ENCODE measurements around the gene MAS1L.

MAS1L gene

GRCh38 chr6:29510202-29510601 lies 22.4 kb upstream of the MAS1L start:
- Histone ChIP-seq H3K9me3 (ENCODE audit: control insufficient read depth, low read length) (peaks cover 2% of the 10 kb centered on the region), H3K27ac (ENCODE audit: low read length, poor library complexity, severe bottlenecking) (no peak overlapping the region), H3K4me1 (ENCODE audit: control insufficient read depth, insufficient read depth, low read depth, low read length) (peaks cover 1% of the 10 kb centered on the region), H3K79me1 (replicated peaks; ENCODE audit: low read length, poor library complexity, severe bottlenecking) (no peaks in the 10 kb centered on the region), H2AFZ (ENCODE audit: low read depth, low read length) (no peak overlapping the region), H3K18ac (ENCODE audit: low read depth in 1 of 2, low read length in 2 of 2) (no peak overlapping the region), H3K23ac (ENCODE audit: low read length in 2 of 2) (no peak overlapping the region), H2BK12ac (ENCODE audit: low read length in 2 of 2) (no peak overlapping the region), H3K9ac (ENCODE audit: low read length) (no peak overlapping the region), H3K27me3 (ENCODE audit: control insufficient read depth in 1 of 2, insufficient read depth in 1 of 2, low read length in 2 of 2) (peaks cover 0 to 3% of the 10 kb centered on the region in 2 experiments), H3K14ac (ENCODE audit: low read length in 2 of 2) (no peak overlapping the region), H2BK120ac (ENCODE audit: low read depth, low read length) (no peak overlapping the region), H3K36me3 (ENCODE audit: control insufficient read depth in 1 of 2, insufficient read depth in 2 of 2, low read depth in 1 of 2, low read length in 2 of 2) (no peaks in the 10 kb centered on the region), H2BK15ac (ENCODE audit: low read depth, poor library complexity, severe bottlenecking) (no peak overlapping the region), H2BK5ac (ENCODE audit: low read depth, low read length, poor library complexity, severe bottlenecking) (no peak overlapping the region), H2AK5ac (ENCODE audit: low read length, severe bottlenecking) (no peak overlapping the region), H3K4ac (ENCODE audit: low read depth in 1 of 2, low read length in 2 of 2) (no peak overlapping the region), H4K91ac (ENCODE audit: low read length) (no peak overlapping the region), H4K8ac (ENCODE audit: low read length) (no peak overlapping the region), H3K4me2 (ENCODE audit: low read length, poor library complexity, severe bottlenecking) (no peak overlapping the region), H3K4me3 (ENCODE audit: insufficient read depth in 1 of 2, low read depth in 1 of 2, low read length in 2 of 2) (no peak overlapping the region)
- no peak for DNase-seq
- 78% methylated on average over 2 of the region's 4 CpGs for WGBS

- Histone ChIP-seq H3K4ac (ENCODE audit: low read depth in 1 of 2, low read length in 2 of 2) (no peak overlapping the region), H3K18ac (ENCODE audit: low read depth in 1 of 2, low read length in 2 of 2) (no peak overlapping the region), H3K4me1 (ENCODE audit: control insufficient read depth, insufficient read depth, low read depth, low read length) (peaks cover 1% of the 10 kb centered on the region), H2BK5ac (ENCODE audit: low read depth, low read length, poor library complexity, severe bottlenecking) (no peak overlapping the region), H3K23ac (ENCODE audit: low read length in 2 of 2) (no peak overlapping the region), H2BK12ac (ENCODE audit: low read length in 2 of 2) (no peak overlapping the region), H3K9ac (ENCODE audit: low read length) (no peak overlapping the region), H2BK15ac (ENCODE audit: low read depth, poor library complexity, severe bottlenecking) (no peak overlapping the region), H3K27ac (ENCODE audit: low read length, poor library complexity, severe bottlenecking) (no peak overlapping the region), H3K36me3 (ENCODE audit: control insufficient read depth in 1 of 2, insufficient read depth in 2 of 2, low read depth in 1 of 2, low read length in 2 of 2) (no peaks in the 10 kb centered on the region), H3K79me1 (replicated peaks; ENCODE audit: low read length, poor library complexity, severe bottlenecking) (no peaks in the 10 kb centered on the region), H3K14ac (ENCODE audit: low read length in 2 of 2) (no peak overlapping the region), H2AFZ (ENCODE audit: low read depth, low read length) (no peak overlapping the region), H2BK120ac (ENCODE audit: low read depth, low read length) (no peak overlapping the region), H3K27me3 (ENCODE audit: control insufficient read depth in 1 of 2, insufficient read depth in 1 of 2, low read length in 2 of 2) (peaks cover 0 to 3% of the 10 kb centered on the region in 2 experiments), H3K9me3 (ENCODE audit: control insufficient read depth, low read length) (peaks cover 2% of the 10 kb centered on the region), H3K4me3 (ENCODE audit: insufficient read depth in 1 of 2, low read depth in 1 of 2, low read length in 2 of 2) (no peak overlapping the region), H3K4me2 (ENCODE audit: low read length, poor library complexity, severe bottlenecking) (no peak overlapping the region), H2AK5ac (ENCODE audit: low read length, severe bottlenecking) (no peak overlapping the region), H4K8ac (ENCODE audit: low read length) (no peak overlapping the region), H4K91ac (ENCODE audit: low read length) (no peak overlapping the region)
- no peak for DNase-seq
- WGBS: 77% methylated on average over 9 of the region's 9 CpGs
Measured at GRCh38 chr6:29509711-29510110, 22.0 kb upstream of the MAS1L start.

DNA sequence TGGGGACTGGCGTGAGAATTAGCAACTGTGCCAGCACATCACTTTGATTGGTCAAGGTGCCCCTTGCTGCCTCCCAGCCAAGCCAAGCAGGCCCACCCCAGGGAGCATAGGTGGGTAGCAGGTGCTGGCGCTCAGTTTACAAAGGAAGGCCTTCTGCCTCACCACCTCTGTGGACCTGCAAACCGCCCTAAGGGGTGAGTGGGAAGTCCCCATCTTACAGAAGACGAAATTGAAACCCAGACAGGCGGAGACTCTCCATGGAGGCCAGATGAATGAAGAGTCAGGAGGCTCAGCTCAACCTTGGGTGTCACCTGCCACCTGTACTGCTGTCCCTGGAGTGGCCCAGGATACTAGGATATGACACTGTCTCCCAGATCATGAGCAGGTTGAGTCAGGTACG lies 21.5 kb upstream of the MAS1L start:
- Histone ChIP-seq H2BK12ac (ENCODE audit: low read length in 2 of 2) (no peak overlapping the region), H3K4me1 (ENCODE audit: control insufficient read depth, insufficient read depth, low read depth, low read length) (peaks cover 1% of the 10 kb centered on the region), H4K91ac (ENCODE audit: low read length) (no peak overlapping the region), H3K79me1 (replicated peaks; ENCODE audit: low read length, poor library complexity, severe bottlenecking) (no peaks in the 10 kb centered on the region), H2AFZ (ENCODE audit: low read depth, low read length) (no peak overlapping the region), H3K9me3 (ENCODE audit: control insufficient read depth, low read length) (peaks cover 2% of the 10 kb centered on the region), H2BK120ac (ENCODE audit: low read depth, low read length) (no peak overlapping the region), H3K27ac (ENCODE audit: low read length, poor library complexity, severe bottlenecking) (no peak overlapping the region), H3K4me3 (ENCODE audit: insufficient read depth in 1 of 2, low read depth in 1 of 2, low read length in 2 of 2) (no peak overlapping the region), H3K27me3 (ENCODE audit: control insufficient read depth in 1 of 2, insufficient read depth in 1 of 2, low read length in 2 of 2) (peaks cover 0 to 3% of the 10 kb centered on the region in 2 experiments), H3K9ac (ENCODE audit: low read length) (no peak overlapping the region), H3K4ac (ENCODE audit: low read depth in 1 of 2, low read length in 2 of 2) (no peak overlapping the region), H3K23ac (ENCODE audit: low read length in 2 of 2) (no peak overlapping the region), H3K18ac (ENCODE audit: low read depth in 1 of 2, low read length in 2 of 2) (no peak overlapping the region), H2BK15ac (ENCODE audit: low read depth, poor library complexity, severe bottlenecking) (no peak overlapping the region), H3K4me2 (ENCODE audit: low read length, poor library complexity, severe bottlenecking) (no peak overlapping the region), H2AK5ac (ENCODE audit: low read length, severe bottlenecking) (no peak overlapping the region), H4K8ac (ENCODE audit: low read length) (no peak overlapping the region), H3K14ac (ENCODE audit: low read length in 2 of 2) (no peak overlapping the region), H3K36me3 (ENCODE audit: control insufficient read depth in 1 of 2, insufficient read depth in 2 of 2, low read depth in 1 of 2, low read length in 2 of 2) (no peaks in the 10 kb centered on the region), H2BK5ac (ENCODE audit: low read depth, low read length, poor library complexity, severe bottlenecking) (no peak overlapping the region)
- WGBS: 65% methylated on average over 6 of the region's 6 CpGs
- no peak for DNase-seq

DNA sequence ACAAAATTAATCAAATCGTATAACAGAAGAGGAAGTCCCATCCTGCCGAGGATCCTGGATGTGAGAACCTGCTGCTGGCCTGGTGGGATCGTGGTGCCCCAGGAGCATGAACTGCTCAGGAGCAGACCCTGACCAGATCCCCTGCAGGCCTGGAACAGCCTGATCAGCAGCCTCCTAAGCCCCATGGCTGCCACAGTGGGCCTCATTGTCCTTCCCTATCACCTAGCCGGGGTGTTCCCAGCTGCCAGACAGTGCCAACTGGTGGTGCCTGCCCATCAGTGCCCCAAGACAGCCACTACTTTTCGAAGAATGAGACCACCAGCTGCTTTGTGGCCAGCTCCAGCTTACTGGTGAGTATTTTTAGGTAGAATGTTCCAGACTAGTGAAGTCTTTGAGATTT lies 19.6 kb upstream of the MAS1L start:
- H3K4ac ChIP-seq (ENCODE audit: low read depth in 1 of 2, low read length in 2 of 2): no peak overlapping the region
- WGBS: 67% methylated on average over 5 of the region's 5 CpGs

More for the DNA sequence above, 19.6 kb upstream of the MAS1L start:
- no peak overlapping the region for H3K18ac ChIP-seq (ENCODE audit: low read depth in 1 of 2, low read length in 2 of 2)
- H3K9me3 ChIP-seq (ENCODE audit: control insufficient read depth, low read length): no peaks in the 10 kb centered on the region
- H3K14ac ChIP-seq (ENCODE audit: low read length in 2 of 2): no peak overlapping the region
- H3K4me2 ChIP-seq (ENCODE audit: low read length, poor library complexity, severe bottlenecking): no peak overlapping the region
- no peaks in the 10 kb centered on the region for H3K79me1 ChIP-seq (replicated peaks; ENCODE audit: low read length, poor library complexity, severe bottlenecking)
- peaks cover 3% of the 10 kb centered on the region for H3K4me1 ChIP-seq (ENCODE audit: control insufficient read depth, insufficient read depth, low read depth, low read length)
- no peak overlapping the region for H3K9ac ChIP-seq (ENCODE audit: low read length)
- no peak overlapping the region for H2BK5ac ChIP-seq (ENCODE audit: low read depth, low read length, poor library complexity, severe bottlenecking)
- no peak overlapping the region for H2BK15ac ChIP-seq (ENCODE audit: low read depth, poor library complexity, severe bottlenecking)
- H4K91ac ChIP-seq (ENCODE audit: low read length): no peak overlapping the region
- no peak overlapping the region for H3K27ac ChIP-seq (ENCODE audit: low read length, poor library complexity, severe bottlenecking)
- no peak overlapping the region for H4K8ac ChIP-seq (ENCODE audit: low read length)
- no peak overlapping the region for H2AK5ac ChIP-seq (ENCODE audit: low read length, severe bottlenecking)
- H2BK12ac ChIP-seq (ENCODE audit: low read length in 2 of 2): no peak overlapping the region
- peaks cover 0 to 3% of the 10 kb centered on the region in 2 experiments for H3K27me3 ChIP-seq (ENCODE audit: control insufficient read depth in 1 of 2, insufficient read depth in 1 of 2, low read length in 2 of 2)
- DNase-seq: no peak
- no peaks in the 10 kb centered on the region for H3K36me3 ChIP-seq (ENCODE audit: control insufficient read depth in 1 of 2, insufficient read depth in 2 of 2, low read depth in 1 of 2, low read length in 2 of 2)
- H3K4me3 ChIP-seq (ENCODE audit: insufficient read depth in 1 of 2, low read depth in 1 of 2, low read length in 2 of 2): no peak overlapping the region
- no peak overlapping the region for H2BK120ac ChIP-seq (ENCODE audit: low read depth, low read length)
- H3K23ac ChIP-seq (ENCODE audit: low read length in 2 of 2): no peak overlapping the region
- no peak overlapping the region for H2AFZ ChIP-seq (ENCODE audit: low read depth, low read length)

Measured in mesenchymal stem cell (in vitro differentiated cells and primary cell).